K562 (cell line): ENCODE measurements around the gene ERC2. TPM values are rescaled to one million over a fixed set of nuclear protein-coding genes. Genes with fewer than 3 reads are reported as not detected.

Experiments
- CEBPZ ChIP-seq: fragments of 150-350 bp; IDR thresholded peaks from 2 replicates; pipeline ENCODE4 v1.6.1; 2014; ENCODE audit warnings: low read depth, mild to moderate bottlenecking, low read length, borderline replicate concordance
- CUX1 ChIP-seq: fragments of 200-800 bp; sonication (Bioruptor generic); IDR thresholded peaks from 2 replicates; pipeline ENCODE4 v1.6.1; 2016; ENCODE audit warnings: missing genetic modification characterization, missing compliant biosample characterization
- DIDO1 ChIP-seq: fragments of 450-650 bp; IDR thresholded peaks from 2 replicates; pipeline ENCODE4 v1.6.1; 2016; ENCODE audit warnings: low read depth, missing biosample characterization, missing genetic modification characterization
- POLR2B ChIP-seq: fragments of 450-650 bp; IDR thresholded peaks from 2 replicates; pipeline ENCODE4 v1.6.1; 2018; ENCODE audit warnings: low read depth; ENCODE audit not compliant: partially characterized antibody
- ZNF408 ChIP-seq: fragments of 250-450 bp; sonication (Bioruptor Pico); IDR thresholded peaks from 2 replicates; pipeline ENCODE4 v1.4.0; 2020; ENCODE audit warnings: low read depth, mild to moderate bottlenecking, moderate library complexity
- polyA plus RNA-seq, 8 experiments: library from polyadenylated mRNA; depleted of rRNA in 4 of 8; stranded (reverse) in 5 of 8; unstranded in 3 of 8; fragments of >200 nt; fragmentation: Nextera tagmentation in 2 of 8; fragmentation: Illumina TruSeq in 1 of 8; extraction: Ambion mirVana in 2 of 8; extraction: Trizol in 1 of 8; gene quantifications; 2 replicates each; pipeline versions ENCODE4 v1.2.1 to v1.2.3, GENCODE V29; 2011 to 2014; ENCODE audit warnings: inconsistent platforms in 1 of 8, missing spikeins in 1 of 8
- total RNA-seq, 7 experiments: library from RNA; depleted of rRNA in 6 of 7; stranded (reverse); fragments of >200 nt in 6 of 7; fragmentation: Illumina TruSeq in 2 of 7; extraction: Trizol in 2 of 7; gene quantifications; 2 replicates each; pipeline versions ENCODE4 v1.2.1 to v1.2.3, GENCODE V29; 2011 to 2021; ENCODE audit warnings: low replicate concordance in 1 of 7

Gene ERC2
- total and polyA plus RNA-seq, 9 of the 15 experiments (the other 6 are each of a cell fraction or from before 2014, with no cell fraction given) = 0.04 to 0.18 (median 0.07) TPM; not detected in 2

GRCh38 chr3:55683666-55684270, 784.5 kb downstream of the ERC2 start (continued):
- TF ChIP-seq CUX1 (CRISPR knock-in tag) (no peak), POLR2B (no peak), ZNF408 (CRISPR knock-in tag) (no peak), CEBPZ (no peak), DIDO1 (no peak)
